IMR-90 (cell line): ENCODE measurements around the gene SRSF3. TPM values are rescaled to one million over a fixed set of nuclear protein-coding genes. Genes with fewer than 3 reads are reported as not detected.

Source experiments
- ATAC-seq: fragments of 200-7000 bp; cut with Tn5 transposase; 2 replicates; pipeline ENCODE4 v1.9.1; 2020; ENCODE audit warnings: low read depth, mild to moderate bottlenecking, moderate library complexity
- BruUV-seq: library from RNA; stranded (reverse); fragments of 400-500 nt; replicated peaks from 2 replicates; lab custom pipeline; 2021; lab: Mats Ljungman, UMichigan
- CTCF ChIA-PET: fragments of 300-600 bp; formaldehyde crosslinking; extraction: SDS; loops from one replicate; lab custom pipeline; 2021; ENCODE audit warnings: antibody characterized with exemption; lab: Yijun Ruan, JAX
- POLR2A ChIA-PET: fragments of 300-600 bp; sonication (Branson Sonifier 250); formaldehyde crosslinking; loops from one replicate; lab custom pipeline; 2022; ENCODE audit warnings: antibody characterized with exemption; ENCODE audit not compliant: unreplicated experiment; lab: Charles Lee
- DNase-seq: peaks from one replicate; pipeline ENCODE4 v3.0.0; 2013
- H2AFZ ChIP-seq: replicated peaks from 2 replicates; pipeline ENCODE3; 2013; ENCODE audit warnings: low read length, mild to moderate bottlenecking; ENCODE audit not compliant: poor library complexity
- H2AK5ac ChIP-seq: 2 replicates; pipeline ENCODE4 v1.6.1; 2013; ENCODE audit warnings: low read depth, low read length, inconsistent platforms
- H2AK9ac ChIP-seq: replicated peaks from 2 replicates; pipeline ENCODE3; 2013; ENCODE audit warnings: mild to moderate bottlenecking, low read depth, low read length, moderate library complexity; ENCODE audit not compliant: poor library complexity
- H2BK120ac ChIP-seq: 2 replicates; pipeline ENCODE4 v1.6.1; 2013; ENCODE audit warnings: low read depth, low read length, inconsistent platforms
- H2BK15ac ChIP-seq: 3 replicates; pipeline ENCODE4 v1.6.1; 2013; ENCODE audit warnings: low read depth, low read length, inconsistent platforms
- H2BK20ac ChIP-seq: 2 replicates; pipeline ENCODE4 v1.6.1; 2013; ENCODE audit warnings: low read depth, mild to moderate bottlenecking, inconsistent platforms, low read length, moderate library complexity
- H2BK5ac ChIP-seq: 2 replicates; pipeline ENCODE4 v1.6.1; 2013; ENCODE audit warnings: mild to moderate bottlenecking, low read depth, low read length, inconsistent platforms; ENCODE audit not compliant: poor library complexity, severe bottlenecking
- H3K14ac ChIP-seq: replicated peaks from 2 replicates; pipeline ENCODE4 v1.6.1; 2013; ENCODE audit warnings: low read depth, low read length, inconsistent platforms
- H3K18ac ChIP-seq: 2 replicates; pipeline ENCODE4 v1.6.1; 2013; ENCODE audit warnings: low read depth, low read length, control low read depth
- H3K23ac ChIP-seq: 2 replicates; pipeline ENCODE4 v1.6.1; 2013; ENCODE audit warnings: low read depth, low read length, inconsistent platforms
- H3K27ac ChIP-seq: 2 replicates; pipeline ENCODE4 v1.5.1; 2013; ENCODE audit warnings: mild to moderate bottlenecking, control low read depth, low read length; ENCODE audit not compliant: insufficient read depth
- H3K27me3 ChIP-seq: 2 replicates; pipeline ENCODE4 v1.6.1; 2013; ENCODE audit warnings: low read length; ENCODE audit not compliant: control insufficient read depth, insufficient read depth
- H3K36me3 ChIP-seq: 2 replicates; pipeline ENCODE4 v1.6.1; 2013; ENCODE audit warnings: low read length, mixed read lengths; ENCODE audit not compliant: control insufficient read depth, insufficient read depth
- H3K4ac ChIP-seq: 2 replicates; pipeline ENCODE4 v1.6.1; 2013; ENCODE audit warnings: low read depth, low read length, inconsistent platforms
- H3K4me1 ChIP-seq: 2 replicates; pipeline ENCODE4 v1.6.1; 2013; ENCODE audit warnings: low read length, mixed read lengths; ENCODE audit not compliant: control insufficient read depth, insufficient read depth
- H3K4me2 ChIP-seq: 2 replicates; pipeline ENCODE4 v1.6.1; 2013; ENCODE audit warnings: low read depth, mild to moderate bottlenecking, control low read depth, low read length, moderate library complexity
- H3K4me3 ChIP-seq: 2 replicates; pipeline ENCODE4 v1.5.1; 2013; ENCODE audit warnings: low read depth, mild to moderate bottlenecking, control low read depth, low read length, moderate library complexity; ENCODE audit not compliant: insufficient read depth
- H3K56ac ChIP-seq: 2 replicates; pipeline ENCODE4 v1.6.1; 2013; ENCODE audit warnings: low read length, inconsistent platforms; ENCODE audit not compliant: insufficient read depth; ENCODE audit errors: extremely low read depth
- H3K79me1 ChIP-seq, 2 experiments: 2 replicates each; pipeline ENCODE4 v1.6.1; 2013; ENCODE audit warnings: low read length in 2 of 2, inconsistent platforms in 1 of 2, low read depth in 1 of 2
- H3K9ac ChIP-seq: 2 replicates; pipeline ENCODE4 v1.6.1; 2013; ENCODE audit warnings: low read depth, low read length, control low read depth
- H3K9me1 ChIP-seq: 2 replicates; pipeline ENCODE4 v1.6.1; 2013; ENCODE audit warnings: low read length, inconsistent platforms; ENCODE audit not compliant: insufficient read depth
- H3K9me3 ChIP-seq: 2 replicates; pipeline ENCODE4 v1.6.1; 2013; ENCODE audit warnings: low read length; ENCODE audit not compliant: control insufficient read depth, insufficient read depth
- H4K20me1 ChIP-seq: 2 replicates; pipeline ENCODE4 v1.6.1; 2013; ENCODE audit warnings: low read length, inconsistent platforms; ENCODE audit not compliant: insufficient read depth
- H4K5ac ChIP-seq: 2 replicates; pipeline ENCODE4 v1.6.1; 2013; ENCODE audit warnings: mild to moderate bottlenecking, low read depth, low read length, control low read depth
- H4K8ac ChIP-seq, 2 experiments: 2 replicates each; pipeline ENCODE4 v1.6.1; 2013; ENCODE audit warnings: low read depth in 2 of 2, low read length in 2 of 2, control low read depth in 1 of 2, inconsistent platforms in 1 of 2
- H4K91ac ChIP-seq: 2 replicates; pipeline ENCODE4 v1.6.1; 2013; ENCODE audit warnings: low read depth, low read length, inconsistent platforms; ENCODE audit not compliant: insufficient read depth
- CEBPB ChIP-seq: IDR thresholded peaks from 2 replicates; pipeline ENCODE4 v1.6.1; 2012; ENCODE audit warnings: low read depth, low read length, improper control_type of control experiment
- CHD1 ChIP-seq: IDR thresholded peaks from 2 replicates; pipeline ENCODE4 v1.6.1; 2012; ENCODE audit warnings: low read depth, low read length, improper control_type of control experiment
- FOS ChIP-seq: fragments of 150-350 bp; IDR thresholded peaks from 2 replicates; pipeline ENCODE4 v1.6.1; 2016; ENCODE audit warnings: low read depth, low read length
- MAZ ChIP-seq: IDR thresholded peaks from 2 replicates; pipeline ENCODE4 v1.6.1; 2012; ENCODE audit warnings: low read depth, mild to moderate bottlenecking, low read length, improper control_type of control experiment, moderate library complexity, borderline replicate concordance
- MXI1 ChIP-seq: IDR thresholded peaks from 2 replicates; pipeline ENCODE4 v1.6.1; 2012; ENCODE audit warnings: low read depth, mild to moderate bottlenecking, low read length, moderate library complexity, borderline replicate concordance
- RAD21 ChIP-seq: IDR thresholded peaks from 2 replicates; pipeline ENCODE4 v1.6.1; 2012; ENCODE audit warnings: low read length, improper control_type of control experiment
- RFX5 ChIP-seq: IDR thresholded peaks from 2 replicates; pipeline ENCODE4 v1.8.0; 2012; ENCODE audit warnings: low read depth, mild to moderate bottlenecking, low read length, moderate library complexity
- SMC3 ChIP-seq: fragments of 150-350 bp; IDR thresholded peaks from 2 replicates; pipeline ENCODE4 v1.6.1; 2016; ENCODE audit warnings: low read depth, mild to moderate bottlenecking, antibody characterized with exemption, low read length, moderate library complexity
- USF2 ChIP-seq: fragments of 150-350 bp; IDR thresholded peaks from 2 replicates; pipeline ENCODE4 v1.6.1; 2017; ENCODE audit warnings: mild to moderate bottlenecking, antibody characterized with exemption, low read length, low read depth
- WGBS, 2 experiments: methylation state at CpG; one replicate each; pipeline versions ENCODE4 v1.1.5 to v1.1.7; 2013; ENCODE audit warnings: missing lambda C conversion rate in 2 of 2; ENCODE audit not compliant: insufficient read length in 1 of 2; ENCODE audit errors: extremely low coverage in 2 of 2; 5-methylcytosine and 5-hydroxymethylcytosine counted together
- dilution Hi-C: fragments of 300-500 bp; cut with HindIII; formaldehyde crosslinking; loops from one replicate; pipeline ENCODE4 v1.14.3; 2018; ENCODE audit warnings: low sequenced_read_pairs; ENCODE audit not compliant: unreplicated experiment
- in situ Hi-C: fragments of 300-500 bp; cut with MboI; formaldehyde crosslinking; loops from 3 replicates; pipeline ENCODE4 v1.14.3; 2019; ENCODE audit warnings: low sequenced_read_pairs, inconsistent platforms, mixed read lengths
- intact Hi-C: fragments of 100-400 bp; cut with micrococcal nuclease; formaldehyde crosslinking; loops from 2 replicates; pipeline ENCODE4 v1.10.0; 2022
- polyA plus RNA-seq, 3 experiments: library from polyadenylated mRNA; depleted of rRNA; stranded (reverse); fragments of >200 nt; gene quantifications; 2 replicates each; pipeline ENCODE4 v1.2.3, GENCODE V29; 2012; ENCODE audit warnings: low replicate concordance in 1 of 3
- total RNA-seq: library from RNA; depleted of rRNA; stranded (reverse); fragments of >200 nt; gene quantifications from 2 replicates; pipeline ENCODE4 v1.2.3, GENCODE V29; 2012

Gene SRSF3
- total and polyA plus RNA-seq, 2 of the 4 experiments (the other 2 are of a cell fraction), result 237 to 297 TPM

- no peak overlapping the region for H3K9ac ChIP-seq
- H4K91ac ChIP-seq, result no peak overlapping the region
- no TSS peak for BruUV-seq
- no peak overlapping the region for H3K23ac ChIP-seq
- no peak overlapping the region for H3K4me3 ChIP-seq
- H2AFZ ChIP-seq, result no peak overlapping the region
- no peak overlapping the region for H2AK5ac ChIP-seq
- ChIA-PET CTCF (interaction anchor here (0.8 to 1.1 kb wide), 2 partner anchors 66 to 112 kb away, joined by 3 read pairs; partner anchors contain the start of gene CDKN1A), POLR2A (no interaction called here)
- H2BK15ac ChIP-seq, result no peak overlapping the region
- H3K4ac ChIP-seq, result no peak overlapping the region
- H3K9me1 ChIP-seq, result peaks cover 7% of the 10 kb centered on the region; the same call in 1 of the 2 replicates
- TF ChIP-seq CHD1 (no peak), MXI1 (no peak), FOS (no peak), CEBPB (no peak), RFX5 (no peak), MAZ (no peak), SMC3 (no peak), RAD21 (no peak), USF2 (no peak)
- no peak overlapping the region for H4K5ac ChIP-seq
- H3K27me3 ChIP-seq, result no peaks in the 10 kb centered on the region
- no peak overlapping the region for H2BK120ac ChIP-seq
- H3K4me1 ChIP-seq, result peaks cover 3% of the 10 kb centered on the region; the same call in 1 of the 2 replicates
- intact Hi-C loops, result no loop called here
- dilution Hi-C loops, result no loop called here
- H4K20me1 ChIP-seq, result peaks cover 59% of the 10 kb centered on the region
- no peaks in the 10 kb centered on the region for H3K9me3 ChIP-seq
- no peak overlapping the region for H4K8ac ChIP-seq
- H2BK20ac ChIP-seq, result no peak overlapping the region
- no peak overlapping the region for H3K4me2 ChIP-seq
- H3K27ac ChIP-seq, result no peak overlapping the region
- no peak overlapping the region for H2AK9ac ChIP-seq
- peaks cover 33% of the 10 kb centered on the region for H3K36me3 ChIP-seq
- no peak overlapping the region for H3K14ac ChIP-seq
- ATAC-seq, result no peak
- no peak overlapping the region for H2BK5ac ChIP-seq
- no peak overlapping the region for H3K18ac ChIP-seq
- DNase-seq, result no peak
- no peak overlapping the region for H3K56ac ChIP-seq
- WGBS, 2 experiments, result 91% methylated on average over 4 of the region's 10 CpGs; no CpG with 5 or more reads in 1 of the 2 experiments
- in situ Hi-C loops, result no loop called here
- peaks cover 14 to 38% of the 10 kb centered on the region in 2 experiments for H3K79me1 ChIP-seq
Measured at GRCh38 chr6:36612101-36612625, 18.0 kb downstream of the SRSF3 start.
